Suprapubic skin (tissue), 4 donors: ENCODE measurements around the gene MYO1A. TPM values are rescaled to one million over a fixed set of nuclear protein-coding genes. Genes with fewer than 3 reads are reported as not detected.

Source experiments
- DNase-seq, 2 donors: peaks; one replicate each; pipeline ENCODE4 v3.0.0-alpha.2; 2019; ENCODE audit warnings: low spot score in 2 of 2
- H3K27ac ChIP-seq: fragments of 200-600 bp; sonication (generic); one replicate; pipeline ENCODE4 v1.5.1; 2019
- H3K27me3 ChIP-seq: fragments of 200-600 bp; sonication (generic); one replicate; pipeline ENCODE4 v1.5.1; 2019
- H3K36me3 ChIP-seq: fragments of 200-600 bp; sonication (generic); one replicate; pipeline ENCODE4 v1.5.1; 2019
- H3K4me1 ChIP-seq: fragments of 200-600 bp; sonication (generic); one replicate; pipeline ENCODE4 v1.5.1; 2019
- H3K4me3 ChIP-seq: fragments of 200-600 bp; sonication (generic); one replicate; pipeline ENCODE4 v1.5.1; 2019; ENCODE audit warnings: mild to moderate bottlenecking
- H3K9me3 ChIP-seq: fragments of 200-600 bp; sonication (generic); one replicate; pipeline ENCODE4 v1.5.1; 2019
- EP300 ChIP-seq: sonication (generic); formaldehyde crosslinking; IDR thresholded peaks from one replicate; pipeline ENCODE4 v1.6.1; 2017; ENCODE audit warnings: antibody characterized with exemption
- POLR2A ChIP-seq, 2 donors: fragments of 450-650 bp; IDR thresholded peaks; one replicate each; pipeline ENCODE4 v1.6.1; 2017; ENCODE audit warnings: antibody characterized with exemption in 2 of 2, mild to moderate bottlenecking in 2 of 2, moderate library complexity in 2 of 2
- POLR2AphosphoS5 ChIP-seq, 3 donors: sonication (generic); formaldehyde crosslinking; IDR thresholded peaks; one replicate each; pipeline ENCODE4 v1.6.1; 2017; ENCODE audit warnings: antibody characterized with exemption in 3 of 3
- WGBS: methylation state at CpG from one replicate; pipeline ENCODE4 v1.1.5; 2018; 5-methylcytosine and 5-hydroxymethylcytosine counted together
- total RNA-seq, 4 donors: library from RNA; depleted of rRNA; stranded (reverse); fragments of >200 nt; gene quantifications; one replicate each; pipeline ENCODE4 v1.1.0, GENCODE V29; 2016
- TF ChIP-seq, protein P1 (sequence below), 2 donors: fragments of 200-600 bp in 1 of 2; fragments of 450-650 bp in 1 of 2; sonication (generic) in 1 of 2; IDR thresholded peaks; one replicate each; pipeline ENCODE4 v1.5.1; 2016 to 2019; ENCODE audit warnings: antibody characterized with exemption in 2 of 2, mild to moderate bottlenecking in 1 of 2, moderate library complexity in 1 of 2

Gene MYO1A
- total RNA-seq, 4 donors from 2014 or later, result 0.16 to 2.3 (median 0.58) TPM

DNA sequence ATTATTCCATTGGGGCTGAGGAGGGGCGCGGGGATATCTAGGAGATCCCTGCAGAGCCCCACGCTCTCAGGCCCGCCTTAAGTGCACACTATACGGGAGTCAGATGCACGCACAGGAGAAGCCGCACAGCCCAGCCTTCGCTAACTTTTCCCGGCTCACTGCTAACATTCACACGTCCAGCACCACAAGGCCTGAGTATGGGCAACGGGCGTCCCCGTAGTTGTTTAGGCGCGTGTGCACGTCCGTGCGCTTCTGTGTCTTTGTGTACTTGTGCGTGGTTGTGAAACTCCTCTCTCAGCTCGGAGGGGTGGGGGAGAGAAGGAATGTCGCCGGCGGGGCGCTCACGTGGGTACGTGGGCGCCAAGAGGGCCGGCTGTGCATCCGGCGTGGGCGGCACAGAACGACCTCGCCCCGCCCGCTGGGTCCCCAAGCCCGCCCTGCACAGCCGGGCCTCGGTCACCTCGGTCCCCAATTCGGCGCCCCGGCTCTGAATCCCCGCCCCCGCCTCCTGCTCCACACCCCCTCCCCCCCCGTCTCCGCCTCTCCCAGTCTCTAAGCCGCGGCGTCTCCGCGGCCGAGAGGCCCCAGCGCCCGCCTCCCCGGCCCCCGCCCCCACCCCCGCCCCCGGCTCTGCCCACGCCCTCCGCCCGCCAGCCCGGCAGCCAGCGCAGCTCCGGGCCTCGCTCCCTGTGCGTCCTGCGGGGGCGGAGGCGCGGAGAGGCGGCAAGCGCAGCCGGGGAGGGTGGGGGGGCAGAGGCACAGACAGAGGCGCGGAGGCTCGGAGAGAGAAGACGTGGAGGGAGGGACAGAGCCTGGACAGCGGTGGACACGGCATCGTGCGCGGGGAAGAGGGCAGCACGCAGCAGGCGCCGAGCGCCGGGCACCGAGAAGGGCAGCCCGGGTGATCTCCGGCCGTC lies 38.7 kb upstream of the MYO1A start, which contains the start of gene NAB2:
Gene NAB2 (plus strand): TSS at position 761 of the 917 bp plus-strand sequence. CDS start 158 bp downstream, outside the sequence.
- H3K9me3 ChIP-seq, result no peaks in the 10 kb centered on the region
- H3K36me3 ChIP-seq, result peaks cover 26% of the 10 kb centered on the region
- TF ChIP-seq EP300 (no peak), POLR2A (IDR thresholded peaks at IDR 0.05) (peak; percentile 35 to 76), POLR2AphosphoS5 (IDR thresholded peaks at IDR 0.05) (peak; percentile 89 to 99 (median 98))
- TF ChIP-seq, protein P1, sequence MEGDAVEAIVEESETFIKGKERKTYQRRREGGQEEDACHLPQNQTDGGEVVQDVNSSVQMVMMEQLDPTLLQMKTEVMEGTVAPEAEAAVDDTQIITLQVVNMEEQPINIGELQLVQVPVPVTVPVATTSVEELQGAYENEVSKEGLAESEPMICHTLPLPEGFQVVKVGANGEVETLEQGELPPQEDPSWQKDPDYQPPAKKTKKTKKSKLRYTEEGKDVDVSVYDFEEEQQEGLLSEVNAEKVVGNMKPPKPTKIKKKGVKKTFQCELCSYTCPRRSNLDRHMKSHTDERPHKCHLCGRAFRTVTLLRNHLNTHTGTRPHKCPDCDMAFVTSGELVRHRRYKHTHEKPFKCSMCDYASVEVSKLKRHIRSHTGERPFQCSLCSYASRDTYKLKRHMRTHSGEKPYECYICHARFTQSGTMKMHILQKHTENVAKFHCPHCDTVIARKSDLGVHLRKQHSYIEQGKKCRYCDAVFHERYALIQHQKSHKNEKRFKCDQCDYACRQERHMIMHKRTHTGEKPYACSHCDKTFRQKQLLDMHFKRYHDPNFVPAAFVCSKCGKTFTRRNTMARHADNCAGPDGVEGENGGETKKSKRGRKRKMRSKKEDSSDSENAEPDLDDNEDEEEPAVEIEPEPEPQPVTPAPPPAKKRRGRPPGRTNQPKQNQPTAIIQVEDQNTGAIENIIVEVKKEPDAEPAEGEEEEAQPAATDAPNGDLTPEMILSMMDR (IDR thresholded peaks at IDR 0.05), result no peak
- H3K27me3 ChIP-seq, result no peaks in the 10 kb centered on the region
- peak; percentile 98 for DNase-seq
- H3K27ac ChIP-seq, result peak within 1 kb of the TSS; percentile 97
- H3K4me3 ChIP-seq, result peak within 1 kb of the TSS; percentile 74
- peaks cover 55% of the 10 kb centered on the region for H3K4me1 ChIP-seq
- 2% methylated on average over 38 of the region's 91 CpGs for WGBS

- Histone ChIP-seq H3K27me3 (no peaks in the 10 kb centered on the region), H3K4me3 (peak overlapping the region; percentile 74), H3K9me3 (no peaks in the 10 kb centered on the region), H3K4me1 (peaks cover 47% of the 10 kb centered on the region), H3K36me3 (peaks cover 18% of the 10 kb centered on the region), H3K27ac (peak overlapping the region; percentile 97)
- 1% methylated on average over 17 of the region's 37 CpGs for WGBS
- peak; percentile 92 to 94 for DNase-seq
- peak in 1 of 3 donors; percentile 50 for TF ChIP-seq POLR2AphosphoS5 (IDR thresholded peaks at IDR 0.05)
- TF ChIP-seq, protein P1 (IDR thresholded peaks at IDR 0.05), result no peak
- no peak for TF ChIP-seq EP300
These were observed 37.9 kb upstream of the MYO1A start for GRCh38 chr12:57087691-57088353.

- Histone ChIP-seq H3K27ac (peak overlapping the region; percentile 97), H3K27me3 (no peaks in the 10 kb centered on the region), H3K9me3 (no peaks in the 10 kb centered on the region), H3K4me1 (peaks cover 41% of the 10 kb centered on the region), H3K36me3 (peaks cover 12% of the 10 kb centered on the region), H3K4me3 (peak overlapping the region; percentile 74)
- DNase-seq, result peak; percentile 95 to 96
- TF ChIP-seq POLR2A (IDR thresholded peaks at IDR 0.05) (peak in 1 of 2 donors; percentile 33), POLR2AphosphoS5 (IDR thresholded peaks at IDR 0.05) (no peak)
- 1% methylated on average over 23 of the region's 52 CpGs for WGBS
These were observed 37.2 kb upstream of the MYO1A start for GRCh38 chr12:57087010-57087690.

- H3K4me1 ChIP-seq, result peaks cover 35% of the 10 kb centered on the region
These were observed 36.6 kb upstream of the MYO1A start for GRCh38 chr12:57086493-57087009.

More at GRCh38 chr12:57086493-57087009, 36.6 kb upstream of the MYO1A start:
- Histone ChIP-seq H3K9me3 (no peaks in the 10 kb centered on the region), H3K27ac (peak overlapping the region; percentile 97), H3K27me3 (no peaks in the 10 kb centered on the region), H3K36me3 (peaks cover 6% of the 10 kb centered on the region), H3K4me3 (peak overlapping the region; percentile 74)
- peak in 1 of 2 donors; percentile 82 for DNase-seq
- TF ChIP-seq POLR2A (IDR thresholded peaks at IDR 0.05), result no peak
- no peak for TF ChIP-seq EP300
- TF ChIP-seq, protein P1 (IDR thresholded peaks at IDR 0.05), result no peak
- no peak for TF ChIP-seq POLR2AphosphoS5 (IDR thresholded peaks at IDR 0.05)
- WGBS, result under 1% methylated on average over 14 of the region's 14 CpGs
